Fibroblast of villous mesenchyme (primary cell): ENCODE measurements around the gene KCNAB2. TPM values are rescaled to one million over a fixed set of nuclear protein-coding genes. Genes with fewer than 3 reads are reported as not detected.
"Not testable (repeated sequence)": the region's sequence is repeated elsewhere in the genome, so short reads cannot be mapped to it uniquely, and the experiment has no call there.

Source experiments
- DNase-seq: peaks from one replicate; pipeline ENCODE4 v3.0.0-alpha.2; 2010; ENCODE audit warnings: low read depth
- H3K4me3 ChIP-seq: 2 replicates; pipeline ENCODE4 v1.5.1; 2011; ENCODE audit warnings: low read depth, mild to moderate bottlenecking, low read length
- CTCF ChIP-seq: IDR thresholded peaks from 2 replicates; pipeline ENCODE4 v1.5.1; 2012; ENCODE audit warnings: low read depth, mild to moderate bottlenecking, low read length; ENCODE audit not compliant: insufficient read depth
- total RNA-seq: library from RNA; depleted of rRNA; stranded (reverse); fragments of >200 nt; gene quantifications from 2 replicates; pipeline ENCODE4 v1.2.3, GENCODE V29; 2012

Gene KCNAB2
- total RNA-seq, 1 donor = 2.6 TPM

DNA sequence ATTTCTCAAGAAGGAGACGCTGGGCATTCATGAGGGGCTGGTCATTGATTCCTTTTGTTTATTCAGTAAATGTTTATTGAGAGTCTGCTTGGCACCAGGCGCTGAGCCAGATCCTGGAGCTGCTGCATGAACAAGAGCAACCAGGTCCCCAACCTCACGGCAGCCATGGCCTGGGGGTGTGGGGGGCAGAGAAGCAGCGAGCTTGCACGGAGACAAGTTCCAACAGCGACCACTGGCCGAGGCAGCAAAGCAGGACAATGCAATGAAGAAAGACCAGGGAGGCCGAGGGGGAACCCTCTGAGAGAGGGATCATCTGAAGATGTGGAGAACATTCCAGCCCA, 7.5 kb downstream of the KCNAB2 start:
- no peak for TF ChIP-seq CTCF
- DNase-seq = no peak
- no peak overlapping the region for H3K4me3 ChIP-seq

DNA sequence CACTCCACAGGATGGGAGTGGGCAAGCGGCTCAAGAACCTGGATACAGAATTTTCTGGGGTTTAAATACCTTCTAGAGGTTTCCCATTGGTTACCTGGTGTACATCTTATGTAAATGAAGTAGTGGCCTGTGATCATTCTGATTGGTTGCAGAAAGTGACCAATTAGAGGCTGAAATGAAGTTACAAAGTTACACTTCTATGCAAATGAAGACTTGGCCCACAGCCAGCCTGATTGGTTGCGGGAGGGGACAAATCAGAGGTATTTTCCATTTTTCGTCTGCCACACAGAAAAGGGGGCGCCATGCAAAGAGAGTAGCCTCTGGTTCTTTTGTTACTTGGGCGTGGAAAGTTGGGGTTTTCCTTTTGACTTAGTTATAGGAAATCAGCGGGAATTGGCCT, 8.9 kb downstream of the KCNAB2 start:
- TF ChIP-seq CTCF = no peak
- no peak overlapping the region for H3K4me3 ChIP-seq
- no peak for DNase-seq

GRCh38 chr1:6056572-6056948, 10.9 kb downstream of the KCNAB2 start:
- no peak overlapping the region for H3K4me3 ChIP-seq
- no peak for TF ChIP-seq CTCF
- DNase-seq = no peak

DNA sequence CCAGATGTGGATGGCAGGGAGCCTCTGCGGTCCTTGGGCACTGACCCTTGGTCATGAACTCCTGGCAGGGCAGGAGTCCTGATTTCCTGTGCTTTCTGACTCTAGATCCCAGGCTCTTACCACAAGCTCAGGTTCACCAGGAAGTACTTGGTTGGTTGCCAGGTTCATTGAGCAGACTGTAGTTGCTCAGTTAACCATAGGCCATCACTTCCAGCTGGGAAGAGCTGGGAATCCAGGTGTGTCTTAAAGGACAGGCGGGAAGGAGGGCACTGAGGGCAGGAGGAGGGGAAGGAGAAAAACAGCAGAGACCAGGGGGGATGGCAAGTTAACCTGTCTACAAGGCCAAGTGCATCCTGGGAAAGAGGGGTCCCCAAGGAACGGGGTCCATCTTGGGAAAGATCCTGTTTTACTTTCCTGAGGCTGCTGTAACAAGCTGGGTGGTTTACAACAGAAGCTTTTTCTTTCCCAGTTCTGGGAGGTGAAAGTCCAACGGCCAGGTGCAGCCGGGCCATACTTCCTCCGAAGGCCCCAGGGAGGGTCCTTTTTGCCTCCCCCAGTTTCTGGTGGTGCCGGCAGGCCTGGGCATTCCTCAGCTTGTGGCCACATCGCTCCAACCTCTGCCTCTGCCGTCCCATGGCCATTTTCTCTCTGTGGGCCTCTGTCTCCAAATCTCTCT, 11.6 kb downstream of the KCNAB2 start:
- no peak for TF ChIP-seq CTCF
- no peak for DNase-seq
- no peak overlapping the region for H3K4me3 ChIP-seq

DNA sequence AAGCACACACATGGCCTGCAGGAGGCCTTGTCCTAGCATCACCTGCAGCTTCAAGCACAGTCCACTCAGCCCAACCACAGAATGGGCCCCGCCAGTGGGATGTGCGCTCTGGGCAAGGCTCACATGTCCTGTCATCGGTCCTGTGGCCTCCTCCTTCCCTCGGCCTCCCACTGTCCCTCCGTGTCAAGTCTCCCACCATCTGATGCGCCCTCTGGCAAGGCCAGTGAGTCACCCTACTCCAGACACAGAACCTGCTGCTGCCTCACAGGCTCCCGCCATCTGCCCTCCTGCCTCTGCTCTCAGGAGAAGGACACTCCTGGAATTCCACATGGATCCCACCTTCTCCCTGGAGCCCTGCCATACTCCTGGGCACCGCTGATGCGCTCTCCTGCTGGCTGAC, 14.2 kb downstream of the KCNAB2 start:
- H3K4me3 ChIP-seq = no peak overlapping the region
- no peak for DNase-seq
- no peak for TF ChIP-seq CTCF

DNA sequence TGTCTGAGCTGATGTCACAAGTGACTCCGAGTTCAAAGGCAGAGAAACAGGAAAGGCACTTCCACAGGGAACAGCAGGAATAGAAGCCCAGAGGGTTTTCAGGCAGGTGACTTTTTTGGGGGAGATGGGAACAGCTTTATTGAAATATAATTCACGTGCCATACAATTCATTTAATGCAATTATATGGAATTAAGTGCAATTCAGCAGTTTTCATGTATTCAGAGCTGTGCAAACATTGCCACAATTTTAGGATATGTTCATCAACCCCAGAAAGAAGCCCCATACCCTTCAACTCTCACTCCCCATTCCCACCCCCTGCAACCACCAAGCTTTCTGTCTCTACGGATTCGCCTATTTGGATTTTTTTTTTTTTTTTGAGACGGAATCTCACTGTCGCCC, 17.0 kb downstream of the KCNAB2 start:
- TF ChIP-seq CTCF = no peak
- no peak overlapping the region for H3K4me3 ChIP-seq

DNA sequence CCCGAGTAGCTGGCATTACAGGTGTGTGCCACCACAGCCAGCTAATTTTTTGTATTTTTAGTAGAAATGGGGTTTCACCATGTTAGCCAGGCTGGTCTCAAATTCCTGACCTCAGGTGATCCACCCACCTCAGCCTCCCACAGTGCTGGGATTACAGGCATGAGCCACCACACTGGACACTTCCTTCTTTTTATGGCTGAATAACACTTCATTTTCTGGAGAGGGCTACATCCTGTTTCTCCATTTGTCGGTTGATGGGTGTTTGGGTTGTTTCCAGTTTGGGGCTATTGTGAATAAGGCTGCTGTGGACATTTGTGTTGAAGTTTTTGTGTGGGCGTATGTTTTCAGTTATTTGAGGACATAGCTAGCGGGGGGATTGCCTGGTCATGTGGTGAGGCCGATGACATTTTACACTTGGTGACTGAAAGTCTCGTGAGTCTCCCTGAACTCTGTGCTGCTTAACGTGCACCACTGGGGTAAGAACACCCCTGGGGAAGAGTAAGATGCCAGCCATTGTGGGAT, 17.9 kb downstream of the KCNAB2 start:
- H3K4me3 ChIP-seq, DNase-seq: not testable (repeated sequence)

More for the DNA sequence above, 17.0 kb downstream of the KCNAB2 start:
- DNase-seq = no peak
